ENCODE measurements around the gene ANXA9. TPM values are rescaled to one million over a fixed set of nuclear protein-coding genes. Genes with fewer than 3 reads are reported as not detected.

ANXA9 gene
- total RNA-seq, 1 donor from 2014 or later, result not detected

DNA sequence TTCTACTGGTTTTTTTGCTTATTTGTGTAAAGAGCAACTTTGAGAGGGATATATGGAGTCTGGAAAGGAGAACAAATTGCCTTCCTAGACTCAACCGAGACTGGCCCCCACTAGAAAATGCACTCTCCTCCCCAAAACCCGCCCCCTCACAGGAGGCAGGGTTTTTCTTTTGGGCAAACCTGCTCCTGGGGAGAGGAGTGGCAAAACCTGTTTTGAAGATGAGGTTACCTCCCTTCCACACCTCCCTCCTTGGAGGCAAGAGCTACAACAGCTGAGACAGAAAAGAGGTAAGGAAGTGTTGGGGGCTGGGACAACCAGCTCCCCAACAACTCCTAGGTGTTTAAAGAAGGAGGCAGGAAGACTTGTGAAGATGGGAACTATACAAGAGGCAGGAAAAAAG, 54.3 kb downstream of the ANXA9 start, which contains the start of gene BNIPL:
Gene BNIPL (plus strand): TSS at position 231 of the 400 bp plus-strand sequence. CDS start 140 bp downstream, at position 371.
- H3K27ac Mint-ChIP-seq, result no peak within 1 kb of the TSS
- H3K9me3 Mint-ChIP-seq, result no peaks in the 10 kb centered on the region
- TF ChIP-seq, protein P1, sequence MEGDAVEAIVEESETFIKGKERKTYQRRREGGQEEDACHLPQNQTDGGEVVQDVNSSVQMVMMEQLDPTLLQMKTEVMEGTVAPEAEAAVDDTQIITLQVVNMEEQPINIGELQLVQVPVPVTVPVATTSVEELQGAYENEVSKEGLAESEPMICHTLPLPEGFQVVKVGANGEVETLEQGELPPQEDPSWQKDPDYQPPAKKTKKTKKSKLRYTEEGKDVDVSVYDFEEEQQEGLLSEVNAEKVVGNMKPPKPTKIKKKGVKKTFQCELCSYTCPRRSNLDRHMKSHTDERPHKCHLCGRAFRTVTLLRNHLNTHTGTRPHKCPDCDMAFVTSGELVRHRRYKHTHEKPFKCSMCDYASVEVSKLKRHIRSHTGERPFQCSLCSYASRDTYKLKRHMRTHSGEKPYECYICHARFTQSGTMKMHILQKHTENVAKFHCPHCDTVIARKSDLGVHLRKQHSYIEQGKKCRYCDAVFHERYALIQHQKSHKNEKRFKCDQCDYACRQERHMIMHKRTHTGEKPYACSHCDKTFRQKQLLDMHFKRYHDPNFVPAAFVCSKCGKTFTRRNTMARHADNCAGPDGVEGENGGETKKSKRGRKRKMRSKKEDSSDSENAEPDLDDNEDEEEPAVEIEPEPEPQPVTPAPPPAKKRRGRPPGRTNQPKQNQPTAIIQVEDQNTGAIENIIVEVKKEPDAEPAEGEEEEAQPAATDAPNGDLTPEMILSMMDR (IDR thresholded peaks at IDR 0.05), result no peak
- CTCF ChIA-PET, result interaction anchor here (1.6 kb wide), 1 partner anchor 12 kb away, joined by 4 read pairs; no protein-coding TSS in a partner anchor
- H3K36me3 Mint-ChIP-seq (ENCODE audit: low read depth), result peaks cover 27% of the 10 kb centered on the region
- DNase-seq, result no peak
- no peaks in the 10 kb centered on the region for H3K27me3 Mint-ChIP-seq
- intact Hi-C loops (cut with micrococcal nuclease), result no loop called here
- ATAC-seq (ENCODE audit: low read depth), result no peak
- POLR2A ChIA-PET, result no interaction called here
- H3K4me1 Mint-ChIP-seq, result no peaks in the 10 kb centered on the region
- no peak within 1 kb of the TSS for H3K4me3 Mint-ChIP-seq

DNA sequence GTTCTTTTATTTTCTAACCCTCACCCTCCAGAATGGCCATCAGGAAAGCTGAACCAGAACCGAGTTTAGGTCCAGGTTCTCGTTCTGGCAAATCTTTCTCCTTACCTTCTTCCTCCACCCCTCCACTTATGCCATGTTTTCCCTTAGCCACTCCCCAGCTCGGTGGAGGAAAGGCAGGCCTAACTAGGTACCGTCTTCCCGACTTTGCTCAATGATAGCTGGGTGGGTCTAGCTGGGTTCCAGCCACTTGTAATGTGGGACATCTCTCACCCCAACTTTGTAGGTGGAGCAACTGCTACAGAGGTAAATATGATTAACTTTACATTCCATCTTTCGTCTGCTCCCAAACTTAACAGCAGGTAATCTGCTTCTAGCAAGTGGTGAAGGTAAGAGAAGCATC, 54.9 kb downstream of the ANXA9 start:
- no peaks in the 10 kb centered on the region for H3K9me3 Mint-ChIP-seq
- TF ChIP-seq, protein P1 (IDR thresholded peaks at IDR 0.05), result no peak
- DNase-seq, result no peak
- peaks cover 24% of the 10 kb centered on the region for H3K36me3 Mint-ChIP-seq (ENCODE audit: low read depth)
- no peak overlapping the region for H3K4me3 Mint-ChIP-seq
- ChIA-PET CTCF (interaction anchor here (1.6 kb wide), 1 partner anchor 12 kb away, joined by 4 read pairs; no protein-coding TSS in a partner anchor), POLR2A (no interaction called here)
- no peaks in the 10 kb centered on the region for H3K4me1 Mint-ChIP-seq
- ATAC-seq (ENCODE audit: low read depth), result no peak
- H3K27me3 Mint-ChIP-seq, result no peaks in the 10 kb centered on the region
- intact Hi-C loops (cut with micrococcal nuclease), result no loop called here
- H3K27ac Mint-ChIP-seq, result no peak overlapping the region

DNA sequence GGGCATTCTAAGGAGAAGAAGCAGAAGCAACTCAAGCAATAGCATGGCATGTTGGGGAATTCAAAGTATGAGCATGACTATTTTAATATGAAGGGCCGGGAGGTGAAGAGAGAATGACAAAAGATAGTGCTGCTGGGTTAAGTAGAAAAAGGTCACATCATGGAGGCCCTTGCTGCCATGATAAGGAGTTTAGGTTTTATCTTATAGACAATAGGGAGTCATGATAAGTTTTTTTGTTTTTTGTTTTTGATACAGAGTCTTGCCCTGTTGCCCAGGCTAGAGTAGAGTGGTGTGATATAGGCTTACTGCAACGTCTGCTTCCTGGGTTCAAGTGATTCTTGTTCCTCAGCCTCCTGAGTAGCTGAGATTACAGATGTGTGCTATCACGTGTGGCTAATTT, 57.4 kb downstream of the ANXA9 start:
- no peak for ATAC-seq (ENCODE audit: low read depth)
- ChIA-PET CTCF (no interaction called here), POLR2A (no interaction called here)
- no peaks in the 10 kb centered on the region for H3K9me3 Mint-ChIP-seq
- intact Hi-C loops (cut with micrococcal nuclease), result no loop called here
- peaks cover 13% of the 10 kb centered on the region for H3K36me3 Mint-ChIP-seq (ENCODE audit: low read depth)
- H3K27ac Mint-ChIP-seq, result no peak overlapping the region
- no peak for DNase-seq
- no peak overlapping the region for H3K4me3 Mint-ChIP-seq
- H3K4me1 Mint-ChIP-seq, result no peaks in the 10 kb centered on the region
- no peaks in the 10 kb centered on the region for H3K27me3 Mint-ChIP-seq
- TF ChIP-seq, protein P1 (IDR thresholded peaks at IDR 0.05), result no peak

DNA sequence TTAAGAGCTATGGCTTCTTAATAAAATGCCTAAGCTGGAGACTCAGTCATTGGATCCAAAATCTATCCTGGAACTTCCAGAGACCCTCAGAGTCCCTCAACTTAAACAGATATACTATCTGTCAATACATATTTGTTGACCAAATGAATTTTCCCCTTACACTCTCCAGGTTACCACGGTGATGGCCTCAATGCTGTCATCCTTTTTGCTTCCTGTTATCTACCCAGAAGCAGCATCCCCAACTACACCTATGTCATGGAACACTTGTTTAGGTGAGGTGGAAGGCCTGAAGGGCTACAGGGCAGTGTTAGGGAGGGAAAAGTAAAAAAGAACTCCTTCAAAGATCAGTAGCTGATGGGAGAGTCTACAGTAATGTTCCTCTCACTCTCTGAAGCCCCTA, 61.1 kb downstream of the ANXA9 start:
- peaks cover 5% of the 10 kb centered on the region for H3K36me3 Mint-ChIP-seq (ENCODE audit: low read depth)
- no peak overlapping the region for H3K27ac Mint-ChIP-seq
- ChIA-PET POLR2A (interaction anchor here (1.1 to 1.2 kb wide), 2 partner anchors 16 to 28 kb away, joined by 4 to 5 read pairs; partner anchors contain the start of genes CDC42SE1 and GABPB2), CTCF (interaction anchor here (1.0 kb wide), 1 partner anchor 14 kb away, joined by 3 read pairs; no protein-coding TSS in a partner anchor)
- no peaks in the 10 kb centered on the region for H3K9me3 Mint-ChIP-seq
- H3K4me3 Mint-ChIP-seq, result no peak overlapping the region
- H3K27me3 Mint-ChIP-seq, result no peaks in the 10 kb centered on the region
- no peak for ATAC-seq (ENCODE audit: low read depth)
- H3K4me1 Mint-ChIP-seq, result peaks cover 16% of the 10 kb centered on the region
- no peak for DNase-seq
- TF ChIP-seq, protein P1 (IDR thresholded peaks at IDR 0.05), result no peak
- intact Hi-C loops (cut with micrococcal nuclease), result no loop called here

Other genes starting within 250 kb of the ANXA9 start
- gene CTSS, start 216.5 kb upstream of the ANXA9 start, total RNA-seq, result 162 and 165 TPM in 2 replicates
- 2.1 and 3.5 TPM in 2 replicates for gene CTSK, start 174.0 kb upstream of the ANXA9 start, total RNA-seq
- gene ARNT, start 105.7 kb upstream of the ANXA9 start, total RNA-seq, result 35.9 and 40.5 TPM in 2 replicates
- not detected in 2 replicates for gene CTXND2, start 95.2 kb upstream of the ANXA9 start, total RNA-seq
- gene SETDB1, start 55.9 kb upstream of the ANXA9 start, total RNA-seq, result 101 and 105 TPM in 2 replicates
- 95.5 and 106 TPM in 2 replicates for gene CERS2, start 7.5 kb upstream of the ANXA9 start, total RNA-seq
- 8.9 and 10.7 TPM in 2 replicates for gene MINDY1, start 24.6 kb downstream of the ANXA9 start, total RNA-seq
- 12.9 and 14.2 TPM in 2 replicates for gene PRUNE1, start 26.2 kb downstream of the ANXA9 start, total RNA-seq
- gene BNIPL, start 54.3 kb downstream of the ANXA9 start, total RNA-seq, result 1.00 and 1.2 TPM in 2 replicates
- gene C1orf56, start 65.5 kb downstream of the ANXA9 start, total RNA-seq, result 2.4 and 2.5 TPM in 2 replicates
- 139 and 148 TPM in 2 replicates for gene CDC42SE1, start 77.3 kb downstream of the ANXA9 start, total RNA-seq
- gene MLLT11, start 78.1 kb downstream of the ANXA9 start, total RNA-seq, result 0.59 and 0.67 TPM in 2 replicates
- gene GABPB2, start 88.5 kb downstream of the ANXA9 start, total RNA-seq, result 13.8 and 17.4 TPM in 2 replicates
- 0.59 and 0.67 TPM in 2 replicates for gene SEMA6C, start 164.3 kb downstream of the ANXA9 start, total RNA-seq
- gene TNFAIP8L2, start 174.4 kb downstream of the ANXA9 start, total RNA-seq, result 8.5 and 9.3 TPM in 2 replicates
- gene LYSMD1, start 183.6 kb downstream of the ANXA9 start, total RNA-seq, result 4.9 and 5.4 TPM in 2 replicates
- gene SCNM1, start 183.9 kb downstream of the ANXA9 start, total RNA-seq, result 52.8 and 58.2 TPM in 2 replicates
- gene TMOD4, start 193.7 kb downstream of the ANXA9 start, total RNA-seq, result 3.8 and 4.4 TPM in 2 replicates
- 58.8 and 72.1 TPM in 2 replicates for gene VPS72, start 207.9 kb downstream of the ANXA9 start, total RNA-seq
- gene PIP5K1A, start 216.3 kb downstream of the ANXA9 start, total RNA-seq, result 63.2 and 77.7 TPM in 2 replicates